Neural cell (in vitro differentiated cells): Measurements from ENCODE around the gene RABEP2. TPM values are rescaled to one million over a fixed set of nuclear protein-coding genes. Genes with fewer than 3 reads are reported as not detected.

Experiments
- H2AFZ ChIP-seq: fragments of 200-600, 300-800 bp; sonication (generic), shearing (Covaris generic); 2 replicates; pipeline ENCODE4 v1.6.0; 2014; ENCODE audit warnings: low read depth, mild to moderate bottlenecking, antibody characterized with exemption, low read length, moderate library complexity
- H3F3A ChIP-seq: fragments of 200-600 bp; shearing (Covaris generic); 2 replicates; pipeline ENCODE4 v1.6.1; 2016; ENCODE audit warnings: mild to moderate bottlenecking, moderate library complexity, mixed read lengths, antibody characterized with exemption, low read length; ENCODE audit not compliant: insufficient read depth, poor library complexity, severe bottlenecking
- H3K27ac ChIP-seq: fragments of 200-600, 300-800 bp; sonication (generic), shearing (Covaris generic); 2 replicates; pipeline ENCODE4 v1.5.1; 2014; ENCODE audit warnings: mild to moderate bottlenecking, low read length, moderate library complexity
- H3K27me3 ChIP-seq: fragments of 300-800, 200-600 bp; sonication (generic), shearing (Covaris generic); 2 replicates; pipeline ENCODE4 v1.6.0; 2014; ENCODE audit warnings: mild to moderate bottlenecking, low read depth, low read length, moderate library complexity; ENCODE audit not compliant: insufficient read depth
- H3K36me3 ChIP-seq: fragments of 300-800, 200-600 bp; sonication (generic), shearing (Covaris generic); 2 replicates; pipeline ENCODE4 v1.5.1; 2014; ENCODE audit warnings: mild to moderate bottlenecking, antibody characterized with exemption, low read length, moderate library complexity; ENCODE audit not compliant: insufficient read depth
- H3K4me2 ChIP-seq: fragments of 300-800, 200-600 bp; sonication (generic), shearing (Covaris generic); 2 replicates; pipeline ENCODE4 v1.6.0; 2014; ENCODE audit warnings: mild to moderate bottlenecking, low read length
- H3K4me3 ChIP-seq: fragments of 300-800, 200-600 bp; sonication (generic), shearing (Covaris generic); 2 replicates; pipeline ENCODE4 v1.5.1; 2014; ENCODE audit warnings: mild to moderate bottlenecking, low read length, moderate library complexity
- H3K79me2 ChIP-seq: fragments of 200-600 bp; shearing (Covaris generic); replicated peaks from 2 replicates; pipeline ENCODE4 v1.6.0; 2014; ENCODE audit warnings: mild to moderate bottlenecking, low read length, moderate library complexity; ENCODE audit not compliant: insufficient read depth
- H3K9ac ChIP-seq: fragments of 300-800, 200-600 bp; sonication (generic), shearing (Covaris generic); 2 replicates; pipeline ENCODE4 v1.6.1; 2016; ENCODE audit warnings: mild to moderate bottlenecking, low read length, mixed read lengths
- H3K9me2 ChIP-seq: fragments of 200-600 bp; shearing (Covaris generic); 2 replicates; pipeline ENCODE4 v1.6.1; 2016; ENCODE audit warnings: mild to moderate bottlenecking, low read length, mixed read lengths; ENCODE audit not compliant: insufficient read depth
- H3K9me3 ChIP-seq: fragments of 200-600, 300-800 bp; sonication (generic), shearing (Covaris generic); 2 replicates; pipeline ENCODE4 v1.6.1; 2016; ENCODE audit warnings: mild to moderate bottlenecking, mixed run types, low read length, moderate library complexity, mixed read lengths
- H4K20me1 ChIP-seq: fragments of 200-600 bp; shearing (Covaris generic); 2 replicates; pipeline ENCODE4 v1.6.1; 2016; ENCODE audit warnings: mild to moderate bottlenecking, mixed run types; ENCODE audit not compliant: insufficient read depth
- EP300 ChIP-seq: fragments of 450-650 bp; conservative IDR thresholded peaks from 2 replicates; pipeline ENCODE4 v1.6.1; 2014; ENCODE audit warnings: antibody characterized with exemption, mild to moderate bottlenecking, moderate library complexity; ENCODE audit not compliant: poor library complexity, severe bottlenecking
- EZH2 ChIP-seq: fragments of 200-600, 300-800 bp; shearing (Covaris generic), sonication (generic); IDR thresholded peaks from 2 replicates; pipeline ENCODE4 v1.6.1; 2014; ENCODE audit warnings: antibody characterized with exemption, low read length, borderline replicate concordance, mild to moderate bottlenecking; ENCODE audit not compliant: insufficient read depth, poor library complexity, severe bottlenecking
- MXI1 ChIP-seq: fragments of 450-650 bp; conservative IDR thresholded peaks from 2 replicates; pipeline ENCODE4 v1.6.1; 2014; ENCODE audit warnings: antibody characterized with exemption, mild to moderate bottlenecking; ENCODE audit not compliant: poor library complexity, severe bottlenecking
- POLR2AphosphoS5 ChIP-seq: IDR thresholded peaks from 2 replicates; pipeline ENCODE4 v1.6.1; 2012
- RAD21 ChIP-seq: fragments of 450-650 bp; conservative IDR thresholded peaks from 2 replicates; pipeline ENCODE4 v1.6.1; 2014; ENCODE audit warnings: antibody characterized with exemption, mild to moderate bottlenecking, moderate library complexity
- REST ChIP-seq: IDR thresholded peaks from 2 replicates; pipeline ENCODE4 v1.6.1; 2012; ENCODE audit warnings: borderline replicate concordance
- polyA plus RNA-seq: library from polyadenylated mRNA; depleted of rRNA; stranded (reverse); fragments of >200 nt; gene quantifications from 2 replicates; pipeline ENCODE4 v1.2.3, GENCODE V29; 2014
- TF ChIP-seq, protein P1 (sequence below): fragments of 450-650 bp; IDR thresholded peaks from 2 replicates; pipeline ENCODE4 v1.5.1; 2014; ENCODE audit warnings: antibody characterized with exemption, mild to moderate bottlenecking, moderate library complexity; ENCODE audit not compliant: poor library complexity, severe bottlenecking

The RABEP2 gene
- polyA plus RNA-seq, 1 donor from 2014 or later, result 27.5 TPM

- Histone ChIP-seq H3K79me2 (no peaks in the 10 kb centered on the region), H3K9me2 (no peaks in the 10 kb centered on the region), H3K27ac (no peak overlapping the region), H3K4me2 (no peak overlapping the region), H3K36me3 (no peaks in the 10 kb centered on the region), H3F3A (no peaks in the 10 kb centered on the region), H4K20me1 (no peaks in the 10 kb centered on the region), H2AFZ (no peak overlapping the region), H3K9me3 (no peaks in the 10 kb centered on the region), H3K9ac (no peak overlapping the region), H3K4me3 (no peak overlapping the region), H3K27me3 (no peaks in the 10 kb centered on the region)
- TF ChIP-seq MXI1, result no peak
- no peak for TF ChIP-seq RAD21
- no peak for TF ChIP-seq REST
- TF ChIP-seq, protein P1, sequence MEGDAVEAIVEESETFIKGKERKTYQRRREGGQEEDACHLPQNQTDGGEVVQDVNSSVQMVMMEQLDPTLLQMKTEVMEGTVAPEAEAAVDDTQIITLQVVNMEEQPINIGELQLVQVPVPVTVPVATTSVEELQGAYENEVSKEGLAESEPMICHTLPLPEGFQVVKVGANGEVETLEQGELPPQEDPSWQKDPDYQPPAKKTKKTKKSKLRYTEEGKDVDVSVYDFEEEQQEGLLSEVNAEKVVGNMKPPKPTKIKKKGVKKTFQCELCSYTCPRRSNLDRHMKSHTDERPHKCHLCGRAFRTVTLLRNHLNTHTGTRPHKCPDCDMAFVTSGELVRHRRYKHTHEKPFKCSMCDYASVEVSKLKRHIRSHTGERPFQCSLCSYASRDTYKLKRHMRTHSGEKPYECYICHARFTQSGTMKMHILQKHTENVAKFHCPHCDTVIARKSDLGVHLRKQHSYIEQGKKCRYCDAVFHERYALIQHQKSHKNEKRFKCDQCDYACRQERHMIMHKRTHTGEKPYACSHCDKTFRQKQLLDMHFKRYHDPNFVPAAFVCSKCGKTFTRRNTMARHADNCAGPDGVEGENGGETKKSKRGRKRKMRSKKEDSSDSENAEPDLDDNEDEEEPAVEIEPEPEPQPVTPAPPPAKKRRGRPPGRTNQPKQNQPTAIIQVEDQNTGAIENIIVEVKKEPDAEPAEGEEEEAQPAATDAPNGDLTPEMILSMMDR, result no peak
Observed at GRCh38 chr16:28876973-28877654, 47.9 kb downstream of the RABEP2 start.

DNA sequence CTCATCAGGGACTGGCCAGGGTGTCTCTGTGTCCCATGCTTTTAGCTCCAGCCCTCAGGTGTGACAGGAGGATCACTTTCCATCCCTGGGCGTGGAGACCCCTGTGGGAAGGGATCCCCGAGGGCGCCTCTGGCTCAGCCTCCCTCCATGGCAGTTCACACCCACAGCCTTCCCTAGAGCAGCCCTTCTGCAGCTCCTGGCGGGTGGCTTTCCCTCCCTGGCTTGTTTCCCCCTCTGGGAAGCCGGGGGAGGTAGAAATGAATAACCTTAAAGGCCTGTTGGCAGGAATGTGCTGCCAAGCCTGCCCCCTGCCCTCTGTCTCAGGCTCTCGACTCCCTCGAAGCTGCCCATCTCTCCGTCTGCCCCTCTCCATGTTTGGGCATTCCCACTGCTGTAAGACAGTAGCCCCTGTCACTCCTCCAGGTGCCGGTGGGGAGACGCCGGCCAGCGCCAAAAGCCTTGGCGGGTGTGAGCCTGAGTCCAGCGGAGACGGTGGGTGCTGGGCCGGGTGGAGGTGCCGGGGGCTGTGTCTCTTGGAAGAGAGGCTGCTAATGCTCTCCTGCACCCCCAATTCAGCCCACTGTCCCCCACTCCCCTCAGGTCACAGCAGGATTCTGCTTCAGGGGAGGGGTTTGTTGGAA is 48.9 kb downstream of the RABEP2 start:
- Histone ChIP-seq H3K9me3 (no peaks in the 10 kb centered on the region), H2AFZ (no peak overlapping the region), H4K20me1 (no peaks in the 10 kb centered on the region), H3K27me3 (no peaks in the 10 kb centered on the region), H3K36me3 (no peaks in the 10 kb centered on the region), H3K9me2 (no peaks in the 10 kb centered on the region), H3K4me2 (no peak overlapping the region), H3K27ac (no peak overlapping the region), H3K4me3 (no peak overlapping the region), H3F3A (no peaks in the 10 kb centered on the region), H3K9ac (no peak overlapping the region), H3K79me2 (no peaks in the 10 kb centered on the region)
- no peak for TF ChIP-seq POLR2AphosphoS5
- no peak for TF ChIP-seq EP300
- TF ChIP-seq EZH2, result no peak
- TF ChIP-seq RAD21, result no peak
- no peak for TF ChIP-seq REST
